Nephron (organoid): ENCODE results near the gene PLET1.

Experiments used
- H3K27ac Mint-ChIP-seq, 3 experiments: 2 replicates each; pipeline ENCODE4 v1.8.0; 2020; ENCODE audit warnings: mixed read lengths in 3 of 3, mild to moderate bottlenecking in 2 of 3, moderate library complexity in 1 of 3
- H3K27me3 Mint-ChIP-seq: 2 replicates; pipeline ENCODE4 v1.8.0; 2021; ENCODE audit warnings: low read depth, mild to moderate bottlenecking, moderate library complexity, mixed read lengths
- H3K36me3 Mint-ChIP-seq: 2 replicates; pipeline ENCODE4 v1.8.0; 2020; ENCODE audit warnings: low read depth, mixed read lengths
- H3K4me1 Mint-ChIP-seq: 2 replicates; pipeline ENCODE4 v1.8.0; 2020; ENCODE audit warnings: mixed read lengths
- H3K4me3 Mint-ChIP-seq, 3 experiments: 2 replicates each; pipeline ENCODE4 v1.8.0; 2020; ENCODE audit warnings: mild to moderate bottlenecking in 3 of 3, mixed read lengths in 3 of 3, moderate library complexity in 2 of 3
- H3K9me3 Mint-ChIP-seq: 2 replicates; pipeline ENCODE4 v1.8.0; 2020; ENCODE audit warnings: mixed read lengths
- CTCF ChIP-seq, 3 experiments: fragments of 200-600 bp; sonication (generic); IDR thresholded peaks; one replicate each; pipeline ENCODE4 v1.5.0; 2021; ENCODE audit warnings: antibody characterized with exemption in 3 of 3; ENCODE audit not compliant: unreplicated experiment in 3 of 3

Gene PLET1

GRCh38 chr11:112260490-112260889, at the start of gene PLET1:
Gene PLET1 (minus strand): TSS chr11:112260860. CDS start chr11:112260589, 271 bp downstream.
- Mint-ChIP-seq H3K27ac (no peak within 1 kb of the TSS), H3K9me3 (no peaks in the 10 kb centered on the region), H3K27me3 (no peaks in the 10 kb centered on the region), H3K36me3 (no peaks in the 10 kb centered on the region), H3K4me3 (no peak within 1 kb of the TSS), H3K4me1 (no peaks in the 10 kb centered on the region)
- no peak for TF ChIP-seq CTCF (IDR thresholded peaks at IDR 0.05; ENCODE audit: unreplicated experiment in 3 of 3)

- TF ChIP-seq CTCF (IDR thresholded peaks at IDR 0.05; ENCODE audit: unreplicated experiment in 3 of 3): no peak
- no peak overlapping the region for H3K27ac Mint-ChIP-seq
- no peak overlapping the region for H3K4me3 Mint-ChIP-seq
- H3K36me3 Mint-ChIP-seq: no peaks in the 10 kb centered on the region
- H3K4me1 Mint-ChIP-seq: no peaks in the 10 kb centered on the region
- H3K9me3 Mint-ChIP-seq: peaks cover 3% of the 10 kb centered on the region
- peaks cover 11% of the 10 kb centered on the region for H3K27me3 Mint-ChIP-seq
Observed at GRCh38 chr11:112310419-112310818, 49.8 kb upstream of the PLET1 start.

GRCh38 chr11:112308651-112309050, 48.0 kb upstream of the PLET1 start:
- Mint-ChIP-seq H3K36me3 (no peaks in the 10 kb centered on the region), H3K4me1 (peaks cover 5% of the 10 kb centered on the region), H3K4me3 (no peak overlapping the region), H3K27me3 (peaks cover 15% of the 10 kb centered on the region), H3K27ac (no peak overlapping the region), H3K9me3 (peaks cover 3% of the 10 kb centered on the region)
- no peak for TF ChIP-seq CTCF (IDR thresholded peaks at IDR 0.05; ENCODE audit: unreplicated experiment in 3 of 3)

GRCh38 chr11:112307616-112308015, 47.0 kb upstream of the PLET1 start:
- peaks cover 19% of the 10 kb centered on the region for H3K27me3 Mint-ChIP-seq
- TF ChIP-seq CTCF (IDR thresholded peaks at IDR 0.05; ENCODE audit: unreplicated experiment in 3 of 3): no peak
- peaks cover 6% of the 10 kb centered on the region for H3K4me1 Mint-ChIP-seq
- H3K9me3 Mint-ChIP-seq: peaks cover 3% of the 10 kb centered on the region
- H3K4me3 Mint-ChIP-seq: no peak overlapping the region
- no peak overlapping the region for H3K27ac Mint-ChIP-seq
- no peaks in the 10 kb centered on the region for H3K36me3 Mint-ChIP-seq

GRCh38 chr11:112306230-112306629, 45.6 kb upstream of the PLET1 start:
- H3K4me3 Mint-ChIP-seq: no peak overlapping the region
- TF ChIP-seq CTCF (IDR thresholded peaks at IDR 0.05; ENCODE audit: unreplicated experiment in 3 of 3): no peak
- peaks cover 13% of the 10 kb centered on the region for H3K4me1 Mint-ChIP-seq
- H3K36me3 Mint-ChIP-seq: no peaks in the 10 kb centered on the region
- H3K27ac Mint-ChIP-seq: no peak overlapping the region
- peaks cover 17% of the 10 kb centered on the region for H3K27me3 Mint-ChIP-seq
- peaks cover 3% of the 10 kb centered on the region for H3K9me3 Mint-ChIP-seq

- Mint-ChIP-seq H3K27ac (no peak overlapping the region), H3K4me1 (peaks cover 13% of the 10 kb centered on the region), H3K27me3 (peaks cover 15% of the 10 kb centered on the region), H3K36me3 (no peaks in the 10 kb centered on the region), H3K9me3 (peaks cover 3% of the 10 kb centered on the region), H3K4me3 (no peak overlapping the region)
- TF ChIP-seq CTCF (IDR thresholded peaks at IDR 0.05; ENCODE audit: unreplicated experiment in 3 of 3): no peak
Observed at GRCh38 chr11:112304914-112305313, 44.3 kb upstream of the PLET1 start.
